Activated T-cell treated with anti-CD3 and anti-CD28 coated beads, Interleukin-2, amount 50 U/mL, for 4 hours (primary cell): Measurements from ENCODE around the gene MIR17HG. TPM values are rescaled to one million over a fixed set of nuclear protein-coding genes. Genes with fewer than 3 reads are reported as not detected.
"Not testable (repeated sequence)": the region's sequence is repeated elsewhere in the genome, so short reads cannot be mapped to it uniquely, and the experiment has no call there.

ENCODE experiments used
- ATAC-seq, 2 donors: fragments of 200-7000 bp; cut with Tn5 transposase; one replicate each; pipeline ENCODE4 v1.10.0; 2021
- DNase-seq: peaks from one replicate; pipeline ENCODE4 v3.0.0-alpha.2; 2020
- H3K27me3 Mint-ChIP-seq: one replicate; pipeline ENCODE4 v1.8.0; 2021; ENCODE audit warnings: low read depth, mixed read lengths
- H3K36me3 Mint-ChIP-seq: one replicate; pipeline ENCODE4 v1.8.0; 2022; ENCODE audit warnings: mixed read lengths; ENCODE audit not compliant: insufficient read depth
- H3K4me1 Mint-ChIP-seq: one replicate; pipeline ENCODE4 v1.8.0; 2021; ENCODE audit warnings: low read depth, mixed read lengths
- H3K4me3 Mint-ChIP-seq: one replicate; pipeline ENCODE4 v1.8.0; 2021; ENCODE audit warnings: mild to moderate bottlenecking, moderate library complexity, mixed read lengths
- H3K9me3 Mint-ChIP-seq: one replicate; pipeline ENCODE4 v1.8.0; 2021; ENCODE audit warnings: mixed read lengths
- total RNA-seq, 3 donors: library from RNA; stranded (reverse); gene quantifications; one replicate each; pipeline ENCODE4 v1.2.1, GENCODE V29; 2021

Gene MIR17HG
- total RNA-seq, 3 donors from 2014 or later = 33.9 to 35.6 (median 34.6) TPM

GRCh38 chr13:91352891-91353290 is 5.4 kb downstream of the MIR17HG start:
- not testable (repeated sequence) for H3K9me3 Mint-ChIP-seq, DNase-seq, H3K27me3 Mint-ChIP-seq, ATAC-seq
- Mint-ChIP-seq H3K4me1 (peaks cover 42% of the 10 kb centered on the region), H3K36me3 (peaks cover 77% of the 10 kb centered on the region), H3K4me3 (peak overlapping the region; percentile 98)

- Mint-ChIP-seq H3K27me3 (no peaks in the 10 kb centered on the region), H3K4me3 (peak overlapping the region; percentile 98), H3K4me1 (peaks cover 42% of the 10 kb centered on the region), H3K9me3 (no peaks in the 10 kb centered on the region), H3K36me3 (peaks cover 79% of the 10 kb centered on the region)
- no peak for ATAC-seq
- DNase-seq = no peak
These were observed 6.0 kb downstream of the MIR17HG start for GRCh38 chr13:91353494-91353893.

GRCh38 chr13:91355099-91355825 is 7.8 kb downstream of the MIR17HG start:
- no peak overlapping the region for H3K4me3 Mint-ChIP-seq
- H3K27me3 Mint-ChIP-seq = no peaks in the 10 kb centered on the region
- H3K9me3 Mint-ChIP-seq = no peaks in the 10 kb centered on the region
- ATAC-seq (peak in 1 of 2 donors; percentile 17), DNase-seq (no peak)
- peaks cover 67% of the 10 kb centered on the region for H3K36me3 Mint-ChIP-seq
- peaks cover 38% of the 10 kb centered on the region for H3K4me1 Mint-ChIP-seq

GRCh38 chr13:91355826-91356710 is 8.6 kb downstream of the MIR17HG start:
- H3K36me3 Mint-ChIP-seq = peaks cover 59% of the 10 kb centered on the region
- no peaks in the 10 kb centered on the region for H3K9me3 Mint-ChIP-seq
- no peak overlapping the region for H3K4me3 Mint-ChIP-seq
- H3K27me3 Mint-ChIP-seq = no peaks in the 10 kb centered on the region
- no peak for DNase-seq
- peaks cover 33% of the 10 kb centered on the region for H3K4me1 Mint-ChIP-seq
- peak; percentile 5 to 13 for ATAC-seq

GRCh38 chr13:91356919-91357612 is 9.6 kb downstream of the MIR17HG start:
- ATAC-seq = peak in 1 of 2 donors; percentile 12
- Mint-ChIP-seq H3K27me3 (no peaks in the 10 kb centered on the region), H3K4me1 (peaks cover 25% of the 10 kb centered on the region), H3K36me3 (peaks cover 53% of the 10 kb centered on the region), H3K4me3 (peak overlapping the region; percentile 8), H3K9me3 (no peaks in the 10 kb centered on the region)
- DNase-seq = no peak

- DNase-seq = no peak
- no peak for ATAC-seq
- no peaks in the 10 kb centered on the region for H3K27me3 Mint-ChIP-seq
- H3K4me1 Mint-ChIP-seq = peaks cover 23% of the 10 kb centered on the region
- H3K9me3 Mint-ChIP-seq = no peaks in the 10 kb centered on the region
- H3K4me3 Mint-ChIP-seq = peak overlapping the region; percentile 21
- peaks cover 47% of the 10 kb centered on the region for H3K36me3 Mint-ChIP-seq
These were observed 10.3 kb downstream of the MIR17HG start for GRCh38 chr13:91357613-91358386.

- Mint-ChIP-seq H3K27me3 (no peaks in the 10 kb centered on the region), H3K4me3 (no peak overlapping the region), H3K4me1 (peaks cover 21% of the 10 kb centered on the region), H3K36me3 (peaks cover 42% of the 10 kb centered on the region), H3K9me3 (no peaks in the 10 kb centered on the region)
- DNase-seq (no peak), ATAC-seq (no peak)
These were observed 10.9 kb downstream of the MIR17HG start for GRCh38 chr13:91358387-91358782.

GRCh38 chr13:91359111-91359510 is 11.6 kb downstream of the MIR17HG start:
- H3K27me3 Mint-ChIP-seq = no peaks in the 10 kb centered on the region
- H3K4me3 Mint-ChIP-seq = no peak overlapping the region
- H3K4me1 Mint-ChIP-seq = peaks cover 19% of the 10 kb centered on the region
- peaks cover 35% of the 10 kb centered on the region for H3K36me3 Mint-ChIP-seq
- H3K9me3 Mint-ChIP-seq = no peaks in the 10 kb centered on the region
- DNase-seq = no peak
- no peak for ATAC-seq

GRCh38 chr13:91359631-91360030 is 12.1 kb downstream of the MIR17HG start:
- Mint-ChIP-seq H3K9me3 (no peaks in the 10 kb centered on the region), H3K27me3 (no peaks in the 10 kb centered on the region), H3K36me3 (peaks cover 30% of the 10 kb centered on the region), H3K4me3 (no peak overlapping the region), H3K4me1 (peaks cover 19% of the 10 kb centered on the region)
- ATAC-seq (no peak), DNase-seq (no peak)

GRCh38 chr13:91360246-91360751 is 12.8 kb downstream of the MIR17HG start:
- DNase-seq (no peak), ATAC-seq (no peak)
- no peaks in the 10 kb centered on the region for H3K27me3 Mint-ChIP-seq

GRCh38 chr13:91361755-91362271 is 14.3 kb downstream of the MIR17HG start:
- Mint-ChIP-seq H3K4me3 (no peak overlapping the region), H3K4me1 (peaks cover 6% of the 10 kb centered on the region), H3K36me3 (peaks cover 15% of the 10 kb centered on the region), H3K27me3 (no peaks in the 10 kb centered on the region), H3K9me3 (no peaks in the 10 kb centered on the region)
- DNase-seq = no peak
- ATAC-seq = no peak

More at GRCh38 chr13:91360246-91360751, 12.8 kb downstream of the MIR17HG start:
- peaks cover 16% of the 10 kb centered on the region for H3K4me1 Mint-ChIP-seq
- no peaks in the 10 kb centered on the region for H3K9me3 Mint-ChIP-seq
- H3K4me3 Mint-ChIP-seq = no peak overlapping the region
- peaks cover 27% of the 10 kb centered on the region for H3K36me3 Mint-ChIP-seq

- no peaks in the 10 kb centered on the region for H3K9me3 Mint-ChIP-seq
- H3K4me1 Mint-ChIP-seq = peaks cover 5% of the 10 kb centered on the region
- no peak for ATAC-seq
- H3K4me3 Mint-ChIP-seq = no peak overlapping the region
- no peaks in the 10 kb centered on the region for H3K27me3 Mint-ChIP-seq
- peaks cover 8% of the 10 kb centered on the region for H3K36me3 Mint-ChIP-seq
- DNase-seq = no peak
These were observed 15.4 kb downstream of the MIR17HG start for GRCh38 chr13:91362908-91363307.

GRCh38 chr13:91368101-91368500 is 20.6 kb downstream of the MIR17HG start:
- DNase-seq (no peak), ATAC-seq (peak; percentile 15 to 19)
- no peaks in the 10 kb centered on the region for H3K9me3 Mint-ChIP-seq
- H3K4me1 Mint-ChIP-seq = peaks cover 18% of the 10 kb centered on the region
- H3K36me3 Mint-ChIP-seq = peaks cover 2% of the 10 kb centered on the region
- no peak overlapping the region for H3K4me3 Mint-ChIP-seq
- H3K27me3 Mint-ChIP-seq = peaks cover 4% of the 10 kb centered on the region
